WTC11 (cell line): ENCODE measurements around the gene ITPK1. TPM values are rescaled to one million over a fixed set of nuclear protein-coding genes. Genes with fewer than 3 reads are reported as not detected.
A peak's percentile ranks its signal among the peaks of the same experiment; 100 is the strongest.
"Not testable (repeated sequence)": the region's sequence is repeated elsewhere in the genome, so short reads cannot be mapped to it uniquely, and the experiment has no call there.

Source experiments
- ATAC-seq: fragments of 200-7000 bp; cut with Tn5 transposase; 2 replicates; pipeline ENCODE4 v1.10.0; 2021; ENCODE audit warnings: mild to moderate bottlenecking, moderate library complexity
- CTCF ChIA-PET: fragments of 300-600 bp; sonication (Branson Sonifier 250); formaldehyde crosslinking; loops from one replicate; lab custom pipeline; 2021; ENCODE audit warnings: antibody characterized with exemption; lab: Charles Lee
- POLR2A ChIA-PET: fragments of 350-600 bp; sonication (Branson Sonifier 250); formaldehyde crosslinking; loops from one replicate; lab custom pipeline; 2021; ENCODE audit warnings: antibody characterized with exemption; lab: Charles Lee
- DNase-seq: peaks from one replicate; pipeline ENCODE4 v3.0.0; 2021; ENCODE audit warnings: low spot score
- H3K27ac Mint-ChIP-seq: 2 replicates; pipeline ENCODE4 v1.8.0; 2021; ENCODE audit warnings: mixed read lengths
- H3K27me3 Mint-ChIP-seq: 2 replicates; pipeline ENCODE4 v1.8.0; 2021; ENCODE audit warnings: low read depth, mild to moderate bottlenecking, moderate library complexity, mixed read lengths
- H3K36me3 Mint-ChIP-seq: 2 replicates; pipeline ENCODE4 v1.8.0; 2021; ENCODE audit warnings: mixed read lengths
- H3K4me1 Mint-ChIP-seq: 2 replicates; pipeline ENCODE4 v1.8.0; 2022; ENCODE audit warnings: mixed read lengths
- H3K4me3 Mint-ChIP-seq: 2 replicates; pipeline ENCODE4 v1.8.0; 2021; ENCODE audit warnings: mild to moderate bottlenecking, moderate library complexity, mixed read lengths
- H3K9me3 Mint-ChIP-seq: 2 replicates; pipeline ENCODE4 v1.8.0; 2021; ENCODE audit warnings: mixed read lengths
- ARID4B ChIP-seq: sonication (generic); formaldehyde crosslinking; IDR thresholded peaks from 2 replicates; pipeline ENCODE4 v1.8.0; 2023; ENCODE audit warnings: missing genetic modification reagents, mild to moderate bottlenecking, borderline replicate concordance
- CBFB ChIP-seq: sonication (generic); formaldehyde crosslinking; IDR thresholded peaks from 2 replicates; pipeline ENCODE4 v1.8.1; 2022; ENCODE audit warnings: mild to moderate bottlenecking, low read depth, missing genetic modification reagents
- CDX4 ChIP-seq: fragments of 250-450 bp; sonication (Bioruptor Pico); IDR thresholded peaks from 2 replicates; pipeline ENCODE4 v1.9.0; 2021; ENCODE audit warnings: moderate library complexity, mild to moderate bottlenecking, inconsistent platforms, borderline replicate concordance
- EMX1 ChIP-seq: fragments of 250-450 bp; sonication (Bioruptor Pico); IDR thresholded peaks from 2 replicates; pipeline ENCODE4 v1.8.0; 2021; ENCODE audit warnings: mild to moderate bottlenecking
- ERG ChIP-seq: fragments of 250-450 bp; sonication (Bioruptor Pico); IDR thresholded peaks from 2 replicates; pipeline ENCODE4 v1.8.0; 2021; ENCODE audit warnings: mild to moderate bottlenecking
- ETV6 ChIP-seq: sonication (generic); formaldehyde crosslinking; IDR thresholded peaks from 2 replicates; pipeline ENCODE4 v1.8.1; 2022; ENCODE audit warnings: mild to moderate bottlenecking, missing genetic modification reagents
- FOXP1 ChIP-seq: sonication (generic); formaldehyde crosslinking; IDR thresholded peaks from 2 replicates; pipeline ENCODE4 v1.8.0; 2022; ENCODE audit warnings: missing genetic modification reagents, mild to moderate bottlenecking, moderate library complexity, borderline replicate concordance
- GTF2I ChIP-seq: fragments of 250-450 bp; sonication (Bioruptor Pico); conservative IDR thresholded peaks from 2 replicates; pipeline ENCODE4 v1.4.0; 2021; ENCODE audit warnings: mild to moderate bottlenecking
- HMGXB4 ChIP-seq: sonication (generic); formaldehyde crosslinking; IDR thresholded peaks from 2 replicates; pipeline ENCODE4 v1.8.1; 2023; ENCODE audit warnings: mild to moderate bottlenecking, moderate library complexity, missing genetic modification reagents
- IRF2 ChIP-seq: sonication (generic); formaldehyde crosslinking; IDR thresholded peaks from 2 replicates; pipeline ENCODE4 v1.8.0; 2022; ENCODE audit warnings: low read depth, missing genetic modification reagents, borderline replicate concordance
- MAX ChIP-seq: sonication (generic); formaldehyde crosslinking; IDR thresholded peaks from 2 replicates; pipeline ENCODE4 v1.8.0; 2022; ENCODE audit warnings: mild to moderate bottlenecking, missing genetic modification reagents
- NR1H2 ChIP-seq: sonication (generic); formaldehyde crosslinking; IDR thresholded peaks from 2 replicates; pipeline ENCODE4 v1.9.0; 2021; ENCODE audit warnings: mild to moderate bottlenecking, moderate library complexity, missing genetic modification reagents
- NR3C1 ChIP-seq: sonication (generic); formaldehyde crosslinking; conservative IDR thresholded peaks from 2 replicates; pipeline ENCODE4 v1.8.1; 2023; ENCODE audit warnings: low read depth, mild to moderate bottlenecking, missing genetic modification reagents
- PRRX2 ChIP-seq: fragments of 250-450 bp; sonication (Bioruptor Pico); IDR thresholded peaks from 2 replicates; pipeline ENCODE4 v1.8.0; 2021; ENCODE audit warnings: mild to moderate bottlenecking
- RELA ChIP-seq: sonication (generic); formaldehyde crosslinking; IDR thresholded peaks from 2 replicates; pipeline ENCODE4 v1.8.1; 2022; ENCODE audit warnings: missing genetic modification reagents, mild to moderate bottlenecking, borderline replicate concordance
- SMAD4 ChIP-seq: sonication (generic); formaldehyde crosslinking; IDR thresholded peaks from 2 replicates; pipeline ENCODE4 v1.8.0; 2022; ENCODE audit warnings: mild to moderate bottlenecking, missing genetic modification reagents
- USF2 ChIP-seq: sonication (generic); formaldehyde crosslinking; IDR thresholded peaks from 2 replicates; pipeline ENCODE4 v1.8.1; 2023; ENCODE audit warnings: mild to moderate bottlenecking, missing genetic modification reagents, moderate library complexity
- ZNF416 ChIP-seq: fragments of 250-450 bp; sonication (Bioruptor Pico); IDR thresholded peaks from 2 replicates; pipeline ENCODE4 v1.9.0; 2021; ENCODE audit warnings: mild to moderate bottlenecking, inconsistent platforms
- ZNF423 ChIP-seq: fragments of 250-450 bp; sonication (Bioruptor Pico); IDR thresholded peaks from 2 replicates; pipeline ENCODE4 v2.1.2; 2022; ENCODE audit warnings: mild to moderate bottlenecking, moderate library complexity
- ZNF671 ChIP-seq: fragments of 250-450 bp; sonication (Bioruptor Pico); IDR thresholded peaks from 2 replicates; pipeline ENCODE4 v1.8.0; 2021; ENCODE audit warnings: mild to moderate bottlenecking
- total RNA-seq: library from RNA; stranded (reverse); gene quantifications from 3 replicates; pipeline ENCODE4 v1.2.3, GENCODE V29; 2021

The ITPK1 gene
- total RNA-seq, 1 experiment from 2014 or later = 144 TPM

- no peak for DNase-seq
- TF ChIP-seq EMX1 (CRISPR knock-in tag) = no peak
- TF ChIP-seq, all 79 proteins: peak for 0
- no peak overlapping the region for H3K4me3 Mint-ChIP-seq
- no peaks in the 10 kb centered on the region for H3K27me3 Mint-ChIP-seq
- POLR2A ChIA-PET = no interaction called here
- H3K27ac Mint-ChIP-seq = peak overlapping the region; percentile 87
- ATAC-seq = no peak
- CTCF ChIA-PET = interaction anchor here (0.8 to 1.4 kb wide), 2 partner anchors 29 to 50 kb away, joined by 3 to 5 read pairs; no protein-coding TSS in a partner anchor
- H3K9me3 Mint-ChIP-seq = no peaks in the 10 kb centered on the region
- H3K4me1 Mint-ChIP-seq = peaks cover 36% of the 10 kb centered on the region
- no peaks in the 10 kb centered on the region for H3K36me3 Mint-ChIP-seq
Measured at GRCh38 chr14:93063393-93063792, 52.3 kb downstream of the ITPK1 start.

GRCh38 chr14:93062890-93063289 lies 52.8 kb downstream of the ITPK1 start:
- DNase-seq (no peak), ATAC-seq (no peak)
- Mint-ChIP-seq H3K36me3 (no peaks in the 10 kb centered on the region), H3K4me3 (no peak overlapping the region), H3K4me1 (peaks cover 38% of the 10 kb centered on the region), H3K9me3 (no peaks in the 10 kb centered on the region), H3K27me3 (no peaks in the 10 kb centered on the region), H3K27ac (peak overlapping the region; percentile 80; the same call in 1 of the 2 replicates)
- TF ChIP-seq ETV6 (CRISPR knock-in tag) (no peak), IRF2 (CRISPR knock-in tag) (no peak), MAX (CRISPR knock-in tag) (no peak), SMAD4 (CRISPR knock-in tag) (no peak), CBFB (CRISPR knock-in tag) (no peak), ERG (CRISPR knock-in tag) (no peak)
- POLR2A ChIA-PET = no interaction called here
- CTCF ChIA-PET = interaction anchor here (0.8 kb wide), 1 partner anchor 29 kb away, joined by 3 read pairs; no protein-coding TSS in a partner anchor

GRCh38 chr14:93062013-93062412 lies 53.7 kb downstream of the ITPK1 start:
- ATAC-seq, H3K27ac Mint-ChIP-seq, DNase-seq, POLR2A ChIA-PET, H3K9me3 Mint-ChIP-seq, H3K4me3 Mint-ChIP-seq, H3K27me3 Mint-ChIP-seq, H3K36me3 Mint-ChIP-seq: not testable (repeated sequence)
- CTCF ChIA-PET = interaction anchor here (3.2 kb wide), 1 partner anchor 52 kb away, joined by 17 read pairs; no protein-coding TSS in a partner anchor
- peaks cover 47% of the 10 kb centered on the region for H3K4me1 Mint-ChIP-seq

GRCh38 chr14:93061380-93062012 lies 54.2 kb downstream of the ITPK1 start:
- DNase-seq = no peak
- no peaks in the 10 kb centered on the region for H3K27me3 Mint-ChIP-seq
- no peaks in the 10 kb centered on the region for H3K36me3 Mint-ChIP-seq
- H3K27ac Mint-ChIP-seq = peak overlapping the region; percentile 90
- no peak overlapping the region for H3K4me3 Mint-ChIP-seq
- peaks cover 52% of the 10 kb centered on the region for H3K4me1 Mint-ChIP-seq
- no peaks in the 10 kb centered on the region for H3K9me3 Mint-ChIP-seq
- ATAC-seq = no peak
- POLR2A ChIA-PET = no interaction called here
- CTCF ChIA-PET = interaction anchor here (1.8 to 3.2 kb wide), 3 partner anchors 27 to 71 kb away, joined by 7 to 17 read pairs (median 8); no protein-coding TSS in a partner anchor
- TF ChIP-seq USF2 (CRISPR knock-in tag) (no peak), GTF2I (CRISPR knock-in tag) (no peak), ETV6 (CRISPR knock-in tag) (no peak), ZNF416 (CRISPR knock-in tag) (no peak), ZNF671 (CRISPR knock-in tag) (no peak), ARID4B (no peak), ZNF423 (no peak), CDX4 (CRISPR knock-in tag) (no peak), NR3C1 (CRISPR knock-in tag) (no peak), FOXP1 (no peak), NR1H2 (CRISPR knock-in tag) (no peak), PRRX2 (CRISPR knock-in tag) (no peak), HMGXB4 (no peak), RELA (no peak)
